ENCODE results near the gene DNAAF8.

DNAAF8 gene

DNA sequence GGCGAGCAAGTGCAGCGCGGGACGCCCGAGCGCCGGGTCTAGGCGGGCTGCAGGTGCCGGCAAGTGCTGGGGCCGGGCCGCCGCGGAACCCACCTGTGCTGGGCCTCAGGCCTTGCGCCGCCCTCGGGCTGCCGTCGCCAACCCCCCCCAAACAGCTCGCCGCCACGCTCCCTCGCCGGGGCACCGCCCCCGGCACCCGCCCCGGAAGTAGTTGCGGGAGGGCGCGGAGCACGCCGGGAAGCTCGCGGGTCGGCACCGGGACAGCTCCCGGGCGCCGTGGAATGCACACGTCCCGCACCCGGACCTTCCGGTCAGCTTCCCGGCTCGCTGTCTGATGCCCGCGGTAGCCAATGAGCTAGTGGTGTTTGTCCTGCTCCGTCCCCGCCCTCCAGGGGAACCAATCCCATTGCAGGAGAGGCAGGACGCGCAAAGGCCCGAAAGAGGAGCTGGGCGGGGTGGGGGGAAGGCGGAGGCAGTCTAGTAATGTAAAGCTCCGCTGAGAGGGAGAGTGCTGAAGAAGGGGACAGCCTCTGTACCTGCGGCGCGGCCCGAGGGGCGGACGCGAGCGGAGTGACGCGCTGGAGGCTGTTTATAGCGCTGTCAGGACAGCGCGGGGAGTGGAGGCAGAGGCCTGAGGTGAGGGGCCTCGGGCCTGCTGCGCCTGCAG is at the start of gene DNAAF8, which contains the start of gene ANKS3:
Gene DNAAF8 (plus strand): TSS at position 475 of the 667 bp plus-strand sequence. CDS start 1,978 bp downstream, outside the sequence.
Gene ANKS3 (minus strand): TSS at position 209 of the 667 bp plus-strand sequence. CDS start 4,122 bp downstream, outside the sequence.
- TF ChIP-seq, protein P1, sequence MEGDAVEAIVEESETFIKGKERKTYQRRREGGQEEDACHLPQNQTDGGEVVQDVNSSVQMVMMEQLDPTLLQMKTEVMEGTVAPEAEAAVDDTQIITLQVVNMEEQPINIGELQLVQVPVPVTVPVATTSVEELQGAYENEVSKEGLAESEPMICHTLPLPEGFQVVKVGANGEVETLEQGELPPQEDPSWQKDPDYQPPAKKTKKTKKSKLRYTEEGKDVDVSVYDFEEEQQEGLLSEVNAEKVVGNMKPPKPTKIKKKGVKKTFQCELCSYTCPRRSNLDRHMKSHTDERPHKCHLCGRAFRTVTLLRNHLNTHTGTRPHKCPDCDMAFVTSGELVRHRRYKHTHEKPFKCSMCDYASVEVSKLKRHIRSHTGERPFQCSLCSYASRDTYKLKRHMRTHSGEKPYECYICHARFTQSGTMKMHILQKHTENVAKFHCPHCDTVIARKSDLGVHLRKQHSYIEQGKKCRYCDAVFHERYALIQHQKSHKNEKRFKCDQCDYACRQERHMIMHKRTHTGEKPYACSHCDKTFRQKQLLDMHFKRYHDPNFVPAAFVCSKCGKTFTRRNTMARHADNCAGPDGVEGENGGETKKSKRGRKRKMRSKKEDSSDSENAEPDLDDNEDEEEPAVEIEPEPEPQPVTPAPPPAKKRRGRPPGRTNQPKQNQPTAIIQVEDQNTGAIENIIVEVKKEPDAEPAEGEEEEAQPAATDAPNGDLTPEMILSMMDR (IDR thresholded peaks at IDR 0.05; ENCODE audit: low read length, missing control alignments), result no peak
- peak; percentile 97 for DNase-seq (ENCODE audit: low read depth)
- peak within 1 kb of the TSS; percentile 91 for H3K4me3 ChIP-seq (replicated peaks; ENCODE audit: low read depth, low read length)

DNA sequence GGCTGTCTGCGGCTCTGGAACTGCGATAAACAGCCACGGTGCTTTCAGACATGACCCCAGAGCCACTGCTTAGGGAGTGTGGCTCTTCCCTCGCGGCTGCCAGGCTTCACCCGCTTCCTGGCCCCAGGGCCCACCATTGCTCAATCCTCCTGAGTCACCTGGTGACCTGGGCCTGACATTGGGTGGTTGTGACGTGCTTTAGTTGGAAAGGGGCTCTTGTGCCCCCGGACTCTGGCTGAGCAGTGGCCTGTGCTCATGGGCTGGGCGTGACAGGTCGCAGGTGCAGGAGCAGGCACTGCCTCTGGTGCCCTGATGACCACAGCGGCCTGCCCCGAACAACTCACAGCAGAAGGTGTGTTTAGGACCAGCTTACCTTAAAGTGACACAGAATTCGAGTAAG is 49.6 kb upstream of the DNAAF8 start:
- no peak overlapping the region for H3K4me3 ChIP-seq (replicated peaks; ENCODE audit: low read depth, low read length)

DNA sequence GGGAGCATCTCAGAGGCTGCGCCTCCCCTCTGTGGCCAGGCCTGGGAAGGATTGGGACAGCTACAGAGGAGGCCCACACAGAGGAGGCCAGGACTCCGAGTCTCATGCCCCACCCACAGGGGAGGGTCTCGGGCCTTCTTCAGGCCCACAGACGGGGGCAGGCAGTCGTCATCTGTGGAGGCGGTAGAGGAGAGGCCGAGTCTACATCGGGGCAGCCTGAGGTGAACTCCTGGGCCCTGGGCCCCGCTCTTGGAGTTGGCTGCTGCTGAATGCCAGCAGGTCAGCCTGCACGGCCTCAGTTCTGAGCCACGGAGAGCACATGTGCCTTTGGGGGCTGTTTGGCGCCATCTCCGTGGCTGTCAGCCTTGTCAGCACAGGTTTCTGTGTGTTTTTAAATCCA is 49.0 kb upstream of the DNAAF8 start:
- no peak for DNase-seq (ENCODE audit: low read depth)
- H3K4me3 ChIP-seq (replicated peaks; ENCODE audit: low read depth, low read length), result no peak overlapping the region
- TF ChIP-seq, protein P1 (IDR thresholded peaks at IDR 0.05; ENCODE audit: low read length, missing control alignments), result no peak

More for the DNA sequence above, 49.6 kb upstream of the DNAAF8 start:
- TF ChIP-seq, protein P1 (IDR thresholded peaks at IDR 0.05; ENCODE audit: low read length, missing control alignments), result no peak
- no peak for DNase-seq (ENCODE audit: low read depth)

DNA sequence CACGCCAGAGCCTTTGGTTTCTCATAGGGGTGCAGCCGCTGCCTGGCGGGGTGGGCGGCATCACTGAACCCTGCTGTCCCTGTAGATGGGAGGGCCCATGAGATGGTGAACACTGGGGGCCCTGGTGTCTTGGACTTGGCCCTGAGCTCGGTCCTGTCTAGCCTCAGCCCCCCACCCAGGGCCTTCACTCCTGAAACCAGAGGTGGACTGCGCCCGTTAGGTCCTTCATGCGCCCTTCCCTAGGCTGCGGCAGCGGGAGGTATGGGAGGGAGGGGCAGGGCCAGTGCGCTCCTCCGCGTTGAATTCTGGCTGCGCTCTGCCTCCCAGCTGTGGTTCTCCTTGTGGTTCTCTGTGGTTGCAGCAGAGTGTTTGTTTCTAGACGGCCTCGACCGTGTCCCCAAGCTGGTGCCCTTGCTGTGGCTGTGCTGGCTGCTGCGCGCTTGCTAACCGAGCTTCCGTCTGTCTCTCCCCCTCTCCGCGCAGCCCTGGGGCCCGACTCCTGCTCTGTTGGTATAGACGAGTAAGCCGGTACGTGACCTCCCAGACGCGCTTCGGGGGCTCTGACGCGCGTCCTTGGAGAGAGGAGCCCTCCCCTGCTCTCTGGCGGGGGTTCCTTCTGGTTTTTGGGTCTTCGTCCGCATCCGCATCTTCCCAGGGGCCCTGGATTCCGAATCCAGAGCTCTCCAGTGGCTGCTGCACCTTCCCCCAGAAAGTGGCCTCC is 48.4 kb upstream of the DNAAF8 start:
- TF ChIP-seq, protein P1 (IDR thresholded peaks at IDR 0.05; ENCODE audit: low read length, missing control alignments), result no peak
- DNase-seq (ENCODE audit: low read depth), result no peak
- no peak overlapping the region for H3K4me3 ChIP-seq (replicated peaks; ENCODE audit: low read depth, low read length)

DNA sequence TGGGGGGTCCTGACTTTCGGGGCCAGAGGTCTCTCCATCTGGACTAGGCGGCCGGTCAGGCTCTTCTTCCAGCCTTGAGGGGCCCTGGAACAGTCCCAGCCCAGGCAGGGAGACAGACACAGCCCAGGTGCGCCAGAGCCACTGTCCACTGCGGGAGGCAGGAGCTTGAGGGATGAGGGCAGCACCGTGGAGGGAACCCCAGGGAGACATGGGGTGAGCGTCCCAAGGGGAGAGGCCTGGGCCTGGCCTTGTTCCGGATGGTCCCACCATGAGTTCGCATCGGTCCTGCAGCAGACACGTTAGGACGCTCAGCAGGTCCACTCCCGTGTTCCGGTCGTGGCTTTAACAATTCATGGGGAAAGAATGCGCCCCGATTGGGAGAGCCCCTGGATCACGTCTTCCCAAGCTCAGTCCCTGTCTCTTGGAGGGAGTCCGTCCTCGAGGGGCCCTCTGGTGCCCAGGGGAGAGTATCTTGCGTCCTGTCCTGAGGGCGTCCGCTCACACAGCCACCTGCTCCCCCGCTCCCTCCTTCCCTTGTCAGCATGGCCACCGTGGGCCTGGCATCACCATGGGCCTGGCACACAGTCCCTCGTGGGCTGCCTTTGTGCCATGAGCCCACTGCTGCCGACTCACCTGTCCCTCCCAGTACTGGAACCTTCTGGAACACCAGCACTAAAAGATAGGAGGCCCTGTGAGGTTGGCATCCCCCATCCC is 47.7 kb upstream of the DNAAF8 start:
- H3K4me3 ChIP-seq (replicated peaks; ENCODE audit: low read depth, low read length), result no peak overlapping the region
- no peak for DNase-seq (ENCODE audit: low read depth)
- TF ChIP-seq, protein P1 (IDR thresholded peaks at IDR 0.05; ENCODE audit: low read length, missing control alignments), result no peak

DNA sequence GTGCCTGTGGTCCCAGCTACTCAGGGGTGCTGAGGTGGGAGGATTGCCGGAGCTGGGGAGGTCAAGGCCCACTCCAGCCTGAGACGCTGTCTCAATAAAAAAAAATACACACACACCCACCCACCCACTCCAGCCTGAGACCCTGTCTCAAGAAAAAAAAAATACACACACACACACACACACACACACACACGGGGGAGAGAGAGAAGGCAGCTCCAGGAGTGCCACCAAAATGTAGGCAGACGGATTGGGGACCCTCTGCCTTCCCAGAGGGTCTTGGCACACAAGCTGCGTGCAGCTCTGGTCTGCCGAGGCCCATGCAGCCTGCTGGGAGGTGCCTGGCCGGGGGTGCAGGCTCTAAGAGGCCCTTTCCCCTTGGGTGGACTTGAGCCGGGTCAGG is 46.9 kb upstream of the DNAAF8 start:
- TF ChIP-seq, protein P1 (IDR thresholded peaks at IDR 0.05; ENCODE audit: low read length, missing control alignments), result no peak
- no peak for DNase-seq (ENCODE audit: low read depth)
- H3K4me3 ChIP-seq (replicated peaks; ENCODE audit: low read depth, low read length), result no peak overlapping the region

Data from fibroblast of pulmonary artery (primary cell).